Activated T-helper 2 cell treated with anti-CD3 and anti-CD28 coated beads, Interferon-gamma antibody, Interleukin-2, Interleukin-4, amounts not matched to agents 10 μg/mL and 5 μg/mL and 100 μg/mL, durations not matched to agents 14 hours and 24 hours and 36 hours (primary cell): Measurements from ENCODE around the gene PIAS1. TPM values are rescaled to one million over a fixed set of nuclear protein-coding genes. Genes with fewer than 3 reads are reported as not detected.
"Not testable (repeated sequence)": the region's sequence is repeated elsewhere in the genome, so short reads cannot be mapped to it uniquely, and the experiment has no call there.

Source experiments
- DNase-seq: peaks from one replicate; pipeline ENCODE4 v3.0.0; 2021; ENCODE audit warnings: low spot score
- H3K27ac Mint-ChIP-seq: one replicate; pipeline ENCODE4 v1.8.0; 2021; ENCODE audit warnings: mixed read lengths
- H3K27me3 Mint-ChIP-seq: one replicate; pipeline ENCODE4 v1.8.0; 2021; ENCODE audit warnings: low read depth, mixed read lengths
- H3K36me3 Mint-ChIP-seq: one replicate; pipeline ENCODE4 v1.8.0; 2021; ENCODE audit warnings: low read depth, mixed read lengths
- H3K4me1 Mint-ChIP-seq: one replicate; pipeline ENCODE4 v1.8.0; 2021; ENCODE audit warnings: low read depth, mixed read lengths
- H3K4me3 Mint-ChIP-seq: one replicate; pipeline ENCODE4 v1.8.0; 2021; ENCODE audit warnings: low read depth, mild to moderate bottlenecking, moderate library complexity, mixed read lengths
- H3K9me3 Mint-ChIP-seq: one replicate; pipeline ENCODE4 v1.8.0; 2021; ENCODE audit warnings: mixed read lengths
- intact Hi-C: fragments of 100-400 bp; cut with micrococcal nuclease; formaldehyde crosslinking; loops from one replicate; pipeline ENCODE4 v1.15.1; 2023
- total RNA-seq: library from RNA; stranded (reverse); gene quantifications from 2 replicates; pipeline ENCODE4 v1.2.3, GENCODE V29; 2022

Gene PIAS1
- total RNA-seq, 1 donor from 2014 or later: 30.3 TPM

GRCh38 chr15:68200016-68200861, 146.1 kb downstream of the PIAS1 start:
- Mint-ChIP-seq H3K27me3 (no peaks in the 10 kb centered on the region), H3K27ac (no peak overlapping the region), H3K4me3 (no peak overlapping the region), H3K36me3 (peaks cover 11% of the 10 kb centered on the region), H3K9me3 (no peaks in the 10 kb centered on the region), H3K4me1 (peaks cover 2% of the 10 kb centered on the region)
- DNase-seq: no peak
- intact Hi-C loops: no loop called here

- peaks cover 6% of the 10 kb centered on the region for H3K4me1 Mint-ChIP-seq
- H3K27me3 Mint-ChIP-seq: no peaks in the 10 kb centered on the region
- intact Hi-C loops: no loop called here
- H3K27ac Mint-ChIP-seq: peak overlapping the region; percentile 51
- DNase-seq: no peak
- no peak overlapping the region for H3K4me3 Mint-ChIP-seq
- peaks cover 10% of the 10 kb centered on the region for H3K36me3 Mint-ChIP-seq
- no peaks in the 10 kb centered on the region for H3K9me3 Mint-ChIP-seq
These were observed 147.2 kb downstream of the PIAS1 start for GRCh38 chr15:68201153-68201878.

DNA sequence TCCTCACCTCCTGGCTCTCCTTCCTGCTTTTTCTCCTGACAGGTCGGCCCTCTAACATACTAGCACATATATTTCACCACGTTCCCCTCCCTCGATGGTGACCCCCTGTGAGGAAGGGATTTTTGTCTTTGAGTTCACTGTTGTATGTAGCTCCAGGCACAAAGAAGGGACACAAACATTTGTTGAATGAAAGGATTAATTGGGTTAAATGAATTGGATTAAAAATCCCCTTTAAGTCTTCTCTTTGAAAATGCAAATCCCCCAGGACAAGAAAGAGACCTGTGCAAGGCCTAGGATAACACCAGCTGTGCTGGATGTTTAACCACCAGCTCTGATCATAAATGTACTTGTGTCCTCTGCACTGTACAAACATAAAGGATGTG, 147.8 kb downstream of the PIAS1 start:
- peak overlapping the region; percentile 51 for H3K27ac Mint-ChIP-seq
- peaks cover 8% of the 10 kb centered on the region for H3K4me1 Mint-ChIP-seq
- intact Hi-C loops: no loop called here
- no peaks in the 10 kb centered on the region for H3K9me3 Mint-ChIP-seq
- no peaks in the 10 kb centered on the region for H3K27me3 Mint-ChIP-seq
- H3K4me3 Mint-ChIP-seq: no peak overlapping the region
- peaks cover 12% of the 10 kb centered on the region for H3K36me3 Mint-ChIP-seq
- no peak for DNase-seq

GRCh38 chr15:68202994-68203393, 148.9 kb downstream of the PIAS1 start:
- peaks cover 15% of the 10 kb centered on the region for H3K36me3 Mint-ChIP-seq
- H3K27ac Mint-ChIP-seq, H3K4me1 Mint-ChIP-seq, intact Hi-C loops, H3K9me3 Mint-ChIP-seq, H3K27me3 Mint-ChIP-seq, H3K4me3 Mint-ChIP-seq, DNase-seq: not testable (repeated sequence)

GRCh38 chr15:68203486-68203885, 149.4 kb downstream of the PIAS1 start:
- Mint-ChIP-seq H3K4me3 (no peak overlapping the region), H3K27me3 (no peaks in the 10 kb centered on the region), H3K4me1 (peaks cover 11% of the 10 kb centered on the region), H3K36me3 (peaks cover 16% of the 10 kb centered on the region), H3K9me3 (no peaks in the 10 kb centered on the region), H3K27ac (no peak overlapping the region)
- intact Hi-C loops: no loop called here
- no peak for DNase-seq

GRCh38 chr15:68203956-68204355, 149.8 kb downstream of the PIAS1 start:
- Mint-ChIP-seq H3K4me3 (no peak overlapping the region), H3K27ac (no peak overlapping the region), H3K27me3 (no peaks in the 10 kb centered on the region), H3K9me3 (no peaks in the 10 kb centered on the region), H3K36me3 (peaks cover 18% of the 10 kb centered on the region), H3K4me1 (peaks cover 16% of the 10 kb centered on the region)
- no peak for DNase-seq
- intact Hi-C loops: no loop called here

DNA sequence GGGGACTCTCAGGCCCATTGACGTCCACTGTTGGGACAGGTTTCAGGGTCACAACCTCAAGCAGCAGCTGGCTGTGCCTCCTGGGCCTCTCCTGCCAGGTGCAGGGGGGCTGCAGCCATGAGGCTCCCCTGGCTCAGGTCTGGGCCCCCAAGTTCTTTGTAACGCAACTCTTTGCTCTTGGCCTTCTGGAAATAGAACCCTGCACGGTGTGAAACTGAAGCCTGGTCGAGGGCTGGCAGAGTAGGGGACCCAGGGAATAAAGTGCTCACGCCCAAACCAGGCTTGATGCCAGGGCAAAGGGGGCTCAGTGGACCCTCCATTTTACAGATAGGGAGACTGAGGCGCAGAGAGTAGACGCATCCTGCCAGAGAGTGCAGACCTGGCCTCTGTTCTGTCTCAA, 150.2 kb downstream of the PIAS1 start:
- intact Hi-C loops: no loop called here
- Mint-ChIP-seq H3K27me3 (no peaks in the 10 kb centered on the region), H3K4me1 (peaks cover 18% of the 10 kb centered on the region), H3K27ac (peak overlapping the region; percentile 49), H3K9me3 (no peaks in the 10 kb centered on the region), H3K4me3 (peak overlapping the region; percentile 42), H3K36me3 (peaks cover 18% of the 10 kb centered on the region)
- no peak for DNase-seq

DNA sequence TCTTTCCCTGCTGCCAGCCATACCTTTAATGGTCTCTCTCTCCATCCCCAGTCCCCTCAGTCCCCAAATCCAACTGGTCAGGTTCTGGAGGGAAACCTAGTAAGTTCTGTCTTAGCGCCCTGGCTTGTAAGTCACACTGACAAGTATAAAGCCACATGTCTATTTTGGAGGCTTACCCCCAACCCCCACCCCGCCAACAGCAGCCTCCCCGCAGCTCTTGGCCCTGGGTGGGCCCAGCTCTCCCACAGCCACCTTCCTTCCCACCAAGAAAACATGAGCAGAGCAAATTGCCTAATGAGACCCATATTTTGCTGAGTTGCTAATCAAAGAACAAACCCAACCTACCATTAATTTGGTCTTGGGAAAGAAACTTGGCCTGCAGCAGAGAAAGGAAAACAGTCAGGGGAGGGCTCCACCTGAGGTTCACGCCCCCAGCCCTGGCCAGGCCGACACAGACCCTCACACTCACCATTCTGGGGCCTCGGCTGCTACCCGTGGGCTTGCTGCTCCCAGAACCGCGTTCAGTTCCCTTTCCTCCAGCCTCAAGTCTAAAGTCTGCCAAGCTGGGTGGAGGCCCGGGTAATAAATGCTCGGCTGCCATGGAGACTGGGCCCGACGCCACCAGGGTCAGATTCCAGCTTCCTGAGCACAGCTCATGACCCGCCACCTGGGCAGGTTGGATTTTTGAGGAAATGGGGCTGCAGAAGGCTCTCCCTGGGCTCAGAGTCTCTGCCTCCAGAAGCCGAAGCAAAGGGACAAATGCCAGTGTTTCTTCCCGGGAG, 150.9 kb downstream of the PIAS1 start, which contains the start of gene CALML4:
TSS of gene CALML4 (minus strand) at position 557 of the 782 bp plus-strand sequence. CDS start at position 472, 85 bp downstream.
- Mint-ChIP-seq H3K27me3 (no peaks in the 10 kb centered on the region), H3K36me3 (peaks cover 18% of the 10 kb centered on the region), H3K4me3 (peak within 1 kb of the TSS; percentile 56), H3K4me1 (peaks cover 24% of the 10 kb centered on the region), H3K9me3 (no peaks in the 10 kb centered on the region), H3K27ac (peak within 1 kb of the TSS; percentile 62)
- DNase-seq: no peak
- intact Hi-C loops: no loop called here

DNA sequence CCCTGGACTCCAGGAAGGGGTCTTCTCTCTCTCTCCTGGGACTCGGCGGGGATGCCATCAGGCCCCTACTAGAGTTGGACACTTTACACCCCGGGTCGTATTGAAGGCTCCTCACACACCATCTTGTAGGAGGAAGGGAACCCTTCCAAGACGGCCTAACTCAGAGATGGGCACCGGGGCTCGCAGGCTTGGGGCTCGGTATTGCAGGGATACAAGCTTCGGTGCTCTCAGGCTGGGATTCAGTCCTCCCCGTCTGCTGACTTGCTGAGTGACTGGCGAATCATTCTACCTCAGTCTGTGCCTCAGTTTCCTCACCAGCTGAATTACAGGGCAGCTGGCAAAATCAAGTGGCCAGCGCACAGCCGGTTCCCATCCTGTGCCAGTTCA, 151.4 kb downstream of the PIAS1 start:
- intact Hi-C loops: no loop called here
- H3K4me3 Mint-ChIP-seq: peak overlapping the region; percentile 56
- peaks cover 18% of the 10 kb centered on the region for H3K36me3 Mint-ChIP-seq

DNA sequence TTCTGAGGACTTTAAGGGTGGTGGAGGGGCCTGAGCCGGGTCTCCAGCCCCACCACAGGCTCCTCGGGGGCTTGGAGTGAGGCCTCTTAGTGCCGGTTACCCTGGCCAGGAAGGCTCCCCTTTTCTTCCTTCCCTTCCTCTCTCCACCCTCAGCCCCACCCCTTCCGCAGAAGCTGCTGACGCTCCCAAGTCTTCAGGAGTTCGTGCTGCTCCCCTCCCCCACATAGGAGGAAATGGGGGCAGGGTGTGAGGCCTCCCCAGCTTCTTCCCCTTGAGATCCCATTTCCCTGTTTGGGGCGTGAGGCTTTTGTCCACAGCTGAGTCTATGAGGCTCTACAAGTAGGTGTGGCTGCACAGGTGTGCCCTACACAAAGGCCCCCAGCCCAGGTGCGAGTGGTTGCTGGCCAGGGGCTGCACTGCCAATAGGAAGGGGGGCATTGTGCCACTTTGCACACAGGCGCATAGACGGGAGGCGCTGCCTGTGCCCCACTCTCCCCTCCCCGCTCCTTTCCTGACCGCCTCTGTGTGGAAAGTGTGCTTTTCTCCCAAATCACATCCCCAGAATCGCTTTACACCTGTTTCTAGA, 151.9 kb downstream of the PIAS1 start:
- Mint-ChIP-seq H3K4me1 (peaks cover 27% of the 10 kb centered on the region), H3K9me3 (no peaks in the 10 kb centered on the region), H3K27ac (peak overlapping the region; percentile 62), H3K27me3 (no peaks in the 10 kb centered on the region), H3K36me3 (peaks cover 18% of the 10 kb centered on the region), H3K4me3 (peak overlapping the region; percentile 56)
- intact Hi-C loops: no loop called here
- no peak for DNase-seq

More for the DNA sequence above, 151.4 kb downstream of the PIAS1 start:
- H3K9me3 Mint-ChIP-seq: no peaks in the 10 kb centered on the region
- no peaks in the 10 kb centered on the region for H3K27me3 Mint-ChIP-seq
- peak overlapping the region; percentile 62 for H3K27ac Mint-ChIP-seq
- H3K4me1 Mint-ChIP-seq: peaks cover 27% of the 10 kb centered on the region
- DNase-seq: no peak

DNA sequence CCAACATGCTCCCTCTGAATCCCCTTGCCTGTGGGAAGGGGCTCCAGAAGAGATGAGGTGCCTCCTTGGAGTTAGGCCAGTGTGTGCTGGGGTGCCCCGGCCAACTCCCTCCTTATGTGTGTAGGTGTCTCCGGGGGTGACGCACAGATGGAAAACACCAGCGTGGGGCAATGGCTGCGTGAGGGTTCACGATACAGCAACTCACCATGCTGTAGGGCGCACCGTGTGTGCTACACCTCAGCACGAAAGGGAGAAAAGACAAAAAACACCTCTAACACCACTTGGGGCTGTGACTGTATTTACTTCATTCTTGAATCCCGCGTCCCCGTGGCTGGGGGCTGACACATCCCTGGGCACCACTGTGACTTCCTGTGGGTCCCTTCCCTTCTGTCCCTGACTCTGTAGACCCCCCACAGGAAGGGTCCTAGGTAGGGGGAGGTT, 152.6 kb downstream of the PIAS1 start:
- Mint-ChIP-seq H3K4me3 (no peak overlapping the region), H3K27me3 (no peaks in the 10 kb centered on the region), H3K36me3 (peaks cover 16% of the 10 kb centered on the region), H3K27ac (peak overlapping the region; percentile 38), H3K9me3 (no peaks in the 10 kb centered on the region), H3K4me1 (peaks cover 27% of the 10 kb centered on the region)
- DNase-seq: no peak
- intact Hi-C loops: no loop called here

DNA sequence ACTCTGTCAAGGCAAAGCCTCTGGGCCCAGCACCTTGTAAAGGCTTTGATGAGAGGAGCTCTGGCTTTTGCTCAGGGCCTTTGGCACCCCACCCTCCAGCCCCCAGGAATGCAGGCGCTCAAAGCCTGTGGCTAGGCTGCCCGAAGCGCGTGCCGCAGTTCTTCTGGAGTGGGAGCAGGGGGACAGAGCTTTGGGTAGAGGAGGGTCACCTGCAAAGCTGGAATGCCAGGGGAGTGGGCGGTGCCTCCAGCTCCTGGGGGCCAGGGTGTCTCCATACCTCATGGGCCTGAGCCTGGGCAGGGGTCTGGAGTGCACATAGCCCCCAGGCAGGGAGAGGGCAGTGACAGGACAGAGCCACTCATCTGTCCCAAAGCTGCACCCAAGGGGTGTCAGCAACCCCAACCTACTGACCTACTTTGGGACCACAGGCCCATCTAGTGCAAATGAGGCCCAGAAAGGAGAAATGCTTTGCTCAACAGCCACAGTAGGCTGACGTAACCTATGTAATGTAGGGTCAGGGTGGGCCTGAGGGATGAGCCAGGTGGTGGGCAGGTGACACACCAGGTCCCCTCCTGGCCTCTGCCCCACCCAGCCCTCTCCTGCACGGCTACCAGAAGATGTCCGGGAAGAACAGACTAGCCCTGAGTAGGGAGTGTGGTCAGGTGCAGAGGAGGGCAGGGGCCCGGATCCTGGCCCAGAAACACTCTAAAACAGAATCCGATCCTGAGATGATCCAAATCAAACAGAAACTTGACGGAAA, 153.2 kb downstream of the PIAS1 start:
- intact Hi-C loops: no loop called here
- peaks cover 15% of the 10 kb centered on the region for H3K36me3 Mint-ChIP-seq
- H3K27me3 Mint-ChIP-seq: no peaks in the 10 kb centered on the region
- H3K4me3 Mint-ChIP-seq: no peak overlapping the region
- no peaks in the 10 kb centered on the region for H3K9me3 Mint-ChIP-seq
- no peak for DNase-seq
- no peak overlapping the region for H3K27ac Mint-ChIP-seq
- peaks cover 27% of the 10 kb centered on the region for H3K4me1 Mint-ChIP-seq
